Measurements from ENCODE around the gene ANKRD13D.

Gene ANKRD13D

GRCh38 chr11:67287355-67288197 is 1.5 kb upstream of the ANKRD13D start:
- no peak for DNase-seq

GRCh38 chr11:67288198-67288451 is 978 bp upstream of the ANKRD13D start:
- DNase-seq: no peak

GRCh38 chr11:67288452-67289225 is 464 bp upstream of the ANKRD13D start:
- peak; percentile 91 for DNase-seq

GRCh38 chr11:67289651-67290479 is 762 bp downstream of the ANKRD13D start:
- no peak for DNase-seq

GRCh38 chr11:67290801-67291200 is 1.7 kb downstream of the ANKRD13D start:
- no peak for DNase-seq

GRCh38 chr11:67291481-67292381 is 2.6 kb downstream of the ANKRD13D start:
- DNase-seq: no peak

GRCh38 chr11:67292671-67293070 is 3.6 kb downstream of the ANKRD13D start:
- no peak for DNase-seq

GRCh38 chr11:67293090-67293489 is 4.0 kb downstream of the ANKRD13D start:
- DNase-seq: no peak

- DNase-seq: no peak
These were observed 6.7 kb downstream of the ANKRD13D start for GRCh38 chr11:67295846-67296245.

- no peak for DNase-seq
These were observed 9.7 kb downstream of the ANKRD13D start for GRCh38 chr11:67298786-67299185.

GRCh38 chr11:67299471-67300191 is 10.5 kb downstream of the ANKRD13D start:
- DNase-seq: no peak

GRCh38 chr11:67300256-67300755 is 11.2 kb downstream of the ANKRD13D start:
- DNase-seq: no peak

GRCh38 chr11:67300756-67301312 is 11.7 kb downstream of the ANKRD13D start:
- no peak for DNase-seq

GRCh38 chr11:67301313-67301921 is 12.3 kb downstream of the ANKRD13D start:
- no peak for DNase-seq

- no peak for DNase-seq
These were observed 12.9 kb downstream of the ANKRD13D start for GRCh38 chr11:67301951-67302516.

GRCh38 chr11:67302571-67303131 is 13.5 kb downstream of the ANKRD13D start:
- no peak for DNase-seq

GRCh38 chr11:67303132-67303834 is 14.2 kb downstream of the ANKRD13D start, which contains the start of gene SSH3:
TSS of gene SSH3 (plus strand) at chr11:67303530. CDS start at chr11:67303626, 96 bp downstream.
- no peak for DNase-seq

GRCh38 chr11:67303835-67304411 is 14.8 kb downstream of the ANKRD13D start:
- DNase-seq: no peak
